ENCODE measurements around the gene UPF1.

The UPF1 gene

GRCh38 chr19:18849838-18850400 is 18.2 kb downstream of the UPF1 start (continued):
- no peak for TF ChIP-seq ZNF449 (tag by site-specific recombination; IDR thresholded peaks at IDR 0.05)

GRCh38 chr19:18850471-18851375 is 19.0 kb downstream of the UPF1 start:
- no peak overlapping the region for H3K27ac ChIP-seq (ENCODE audit: extremely low read depth, low read depth, low read length)
- peaks cover 4 to 92% of the 10 kb centered on the region in 2 experiments; a peak in 1 of 3 replicates for H3K36me3 ChIP-seq (ENCODE audit: control insufficient read depth in 2 of 2, insufficient read depth in 1 of 2, low read length in 2 of 2)
- ChIA-PET CTCF (interaction anchor here (0.6 to 0.7 kb wide), 2 partner anchors 11 to 15 kb away, joined by 3 to 4 read pairs; no protein-coding TSS in a partner anchor), POLR2A (interaction anchor here (1.2 kb wide), 1 partner anchor 9 kb away, joined by 3 read pairs; no protein-coding TSS in a partner anchor)
- TF ChIP-seq ZNF707 (tag by site-specific recombination; IDR thresholded peaks at IDR 0.05): no peak
- no peak for TF ChIP-seq ZNF555 (tag by site-specific recombination; conservative IDR thresholded peaks at IDR 0.05)
- no peak for TF ChIP-seq SCRT1 (tag by site-specific recombination; IDR thresholded peaks at IDR 0.05; ENCODE audit: borderline replicate concordance)
- TF ChIP-seq ZNF2 (tag by site-specific recombination; IDR thresholded peaks at IDR 0.05): no peak
- TF ChIP-seq ZNF510 (tag by site-specific recombination; IDR thresholded peaks at IDR 0.05; ENCODE audit: insufficient replicate concordance): no peak
- no peak for TF ChIP-seq ZNF677 (tag by site-specific recombination; IDR thresholded peaks at IDR 0.05)
- no peak for TF ChIP-seq ZSCAN30 (tag by site-specific recombination; IDR thresholded peaks at IDR 0.05)
- TF ChIP-seq KLF16 (tag by site-specific recombination; IDR thresholded peaks at IDR 0.05): no peak
- TF ChIP-seq ZNF529 (tag by site-specific recombination; IDR thresholded peaks at IDR 0.05; ENCODE audit: insufficient replicate concordance): no peak
- TF ChIP-seq ZNF830 (tag by site-specific recombination; IDR thresholded peaks at IDR 0.05; ENCODE audit: low read depth): no peak
- TF ChIP-seq ZNF214 (tag by site-specific recombination; IDR thresholded peaks at IDR 0.05; ENCODE audit: borderline replicate concordance): no peak
- TF ChIP-seq ZNF624 (tag by site-specific recombination; IDR thresholded peaks at IDR 0.05): no peak
- TF ChIP-seq ZSCAN18 (tag by site-specific recombination; IDR thresholded peaks at IDR 0.05): no peak
- no peak for TF ChIP-seq SCRT2 (tag by site-specific recombination; IDR thresholded peaks at IDR 0.05)
- no peak for TF ChIP-seq PRDM4 (tag by site-specific recombination; IDR thresholded peaks at IDR 0.05)
- no peak for TF ChIP-seq ZNF571 (tag by site-specific recombination; IDR thresholded peaks at IDR 0.05)
- H3K4me1 ChIP-seq (ENCODE audit: control insufficient read depth, insufficient read depth, low read length): no peaks in the 10 kb centered on the region
- H3K9me3 ChIP-seq (ENCODE audit: control insufficient read depth, insufficient read depth, low read depth, low read length): no peaks in the 10 kb centered on the region
- H3K4me3 ChIP-seq (ENCODE audit: low read depth, low read length): no peak overlapping the region

Measured in HEK293 (cell line).